Stimulated activated naive CD8-positive, alpha-beta T cell treated with anti-CD3 and anti-CD28 coated beads, Interleukin-15, amount 100 ng/mL, for 72 hours (primary cell): ENCODE results near the gene TOMM34.

Experiments
- ATAC-seq: fragments of 150-1000 bp; cut with Tn5 transposase; 2 replicates; pipeline ENCODE4 v1.10.0; 2021; ENCODE audit warnings: mild to moderate bottlenecking, moderate library complexity
- DNase-seq, 2 donors: peaks; one replicate each; pipeline ENCODE4 v3.0.0; 2021 to 2022
- H3K27ac Mint-ChIP-seq, 2 donors: one replicate each; pipeline ENCODE4 v1.8.0; 2022; ENCODE audit warnings: mild to moderate bottlenecking in 2 of 2, mixed read lengths in 2 of 2, moderate library complexity in 2 of 2
- H3K27me3 Mint-ChIP-seq: one replicate; pipeline ENCODE4 v1.8.0; 2022; ENCODE audit warnings: mixed read lengths
- H3K4me1 Mint-ChIP-seq: one replicate; pipeline ENCODE4 v1.8.0; 2022; ENCODE audit warnings: mild to moderate bottlenecking, mixed read lengths
- H3K4me3 Mint-ChIP-seq, 2 donors: one replicate each; pipeline ENCODE4 v1.8.0; 2022; ENCODE audit warnings: mild to moderate bottlenecking in 2 of 2, mixed read lengths in 2 of 2, moderate library complexity in 1 of 2
- H3K9me3 Mint-ChIP-seq, 2 donors: one replicate each; pipeline ENCODE4 v1.8.0; 2022; ENCODE audit warnings: mixed read lengths in 2 of 2

The TOMM34 gene

GRCh38 chr20:44960103-44960852 lies at the start of gene TOMM34:
TOMM34 (minus strand) TSS chr20:44960397; CDS start chr20:44960333, 64 bp downstream.
- Mint-ChIP-seq H3K4me1 (peaks cover 77% of the 10 kb centered on the region), H3K4me3 (peak within 1 kb of the TSS; percentile 83 to 91), H3K9me3 (no peaks in the 10 kb centered on the region), H3K27me3 (no peaks in the 10 kb centered on the region), H3K27ac (peak within 1 kb of the TSS; percentile 97 to 99)
- DNase-seq (peak; percentile 93), ATAC-seq (peak; percentile 95)

GRCh38 chr20:45008521-45009049 lies 48.4 kb upstream of the TOMM34 start:
- no peak for ATAC-seq
- no peaks in the 10 kb centered on the region for H3K9me3 Mint-ChIP-seq
- H3K4me1 Mint-ChIP-seq: peaks cover 63% of the 10 kb centered on the region
- no peak for DNase-seq
- peak overlapping the region in 1 of 2 donors; percentile 42 for H3K27ac Mint-ChIP-seq
- no peaks in the 10 kb centered on the region for H3K27me3 Mint-ChIP-seq
- no peak overlapping the region for H3K4me3 Mint-ChIP-seq

- H3K4me3 Mint-ChIP-seq: no peak overlapping the region
- H3K4me1 Mint-ChIP-seq: peaks cover 80% of the 10 kb centered on the region
- ATAC-seq: no peak
- no peak for DNase-seq
- no peaks in the 10 kb centered on the region for H3K9me3 Mint-ChIP-seq
- no peaks in the 10 kb centered on the region for H3K27me3 Mint-ChIP-seq
- peak overlapping the region in 1 of 2 donors; percentile 86 for H3K27ac Mint-ChIP-seq
Measured at GRCh38 chr20:44997668-44998067, 37.5 kb upstream of the TOMM34 start.

GRCh38 chr20:44997171-44997570 lies 37.0 kb upstream of the TOMM34 start:
- DNase-seq (no peak), ATAC-seq (no peak)
- Mint-ChIP-seq H3K27ac (peak overlapping the region in 1 of 2 donors; percentile 86), H3K4me3 (no peak overlapping the region), H3K9me3 (no peaks in the 10 kb centered on the region), H3K4me1 (peaks cover 85% of the 10 kb centered on the region), H3K27me3 (no peaks in the 10 kb centered on the region)

- Mint-ChIP-seq H3K9me3 (no peaks in the 10 kb centered on the region), H3K4me1 (peaks cover 87% of the 10 kb centered on the region), H3K4me3 (peak overlapping the region; percentile 46 to 53), H3K27me3 (no peaks in the 10 kb centered on the region), H3K27ac (peak overlapping the region; percentile 80 to 83)
- no peak for DNase-seq
- no peak for ATAC-seq
Measured at GRCh38 chr20:44993343-44993742, 33.1 kb upstream of the TOMM34 start.

- no peaks in the 10 kb centered on the region for H3K9me3 Mint-ChIP-seq
- no peaks in the 10 kb centered on the region for H3K27me3 Mint-ChIP-seq
- H3K27ac Mint-ChIP-seq: peak overlapping the region; percentile 86 to 95
- H3K4me1 Mint-ChIP-seq: peaks cover 73% of the 10 kb centered on the region
- no peak for ATAC-seq
- no peak for DNase-seq
- H3K4me3 Mint-ChIP-seq: peak overlapping the region; percentile 82 to 83
Measured at GRCh38 chr20:44990957-44991356, 30.8 kb upstream of the TOMM34 start.

- peaks cover 73% of the 10 kb centered on the region for H3K4me1 Mint-ChIP-seq
- no peaks in the 10 kb centered on the region for H3K9me3 Mint-ChIP-seq
- H3K27me3 Mint-ChIP-seq: no peaks in the 10 kb centered on the region
- DNase-seq (peak; percentile 25 to 71), ATAC-seq (peak; percentile 98)
- H3K27ac Mint-ChIP-seq: peak overlapping the region; percentile 86 to 95
- peak overlapping the region; percentile 82 to 83 for H3K4me3 Mint-ChIP-seq
Measured at GRCh38 chr20:44990425-44990824, 30.2 kb upstream of the TOMM34 start.

- no peak for ATAC-seq
- no peak for DNase-seq
- no peak overlapping the region for H3K27ac Mint-ChIP-seq
- H3K27me3 Mint-ChIP-seq: no peaks in the 10 kb centered on the region
- peaks cover 62% of the 10 kb centered on the region for H3K4me1 Mint-ChIP-seq
- H3K9me3 Mint-ChIP-seq: no peaks in the 10 kb centered on the region
- H3K4me3 Mint-ChIP-seq: no peak overlapping the region
Measured at GRCh38 chr20:44988631-44989171, 28.5 kb upstream of the TOMM34 start.

GRCh38 chr20:44983093-44983674 lies 23.0 kb upstream of the TOMM34 start:
- Mint-ChIP-seq H3K27ac (peak overlapping the region; percentile 3 to 60), H3K9me3 (no peaks in the 10 kb centered on the region), H3K4me3 (no peak overlapping the region), H3K4me1 (peaks cover 62% of the 10 kb centered on the region), H3K27me3 (no peaks in the 10 kb centered on the region)
- no peak for ATAC-seq
- no peak for DNase-seq

GRCh38 chr20:44981736-44982406 lies 21.7 kb upstream of the TOMM34 start:
- DNase-seq (no peak), ATAC-seq (peak; percentile 79)
- Mint-ChIP-seq H3K4me3 (no peak overlapping the region), H3K4me1 (peaks cover 75% of the 10 kb centered on the region), H3K27me3 (no peaks in the 10 kb centered on the region), H3K27ac (peak overlapping the region; percentile 3 to 76), H3K9me3 (no peaks in the 10 kb centered on the region)

GRCh38 chr20:44979090-44979621 lies 19.0 kb upstream of the TOMM34 start:
- Mint-ChIP-seq H3K9me3 (no peaks in the 10 kb centered on the region), H3K4me3 (peak overlapping the region; percentile 78 to 82), H3K27me3 (no peaks in the 10 kb centered on the region), H3K27ac (peak overlapping the region; percentile 96), H3K4me1 (peaks cover 89% of the 10 kb centered on the region)
- DNase-seq (peak in 1 of 2 donors; percentile 58), ATAC-seq (peak; percentile 95)

- DNase-seq (no peak), ATAC-seq (no peak)
- Mint-ChIP-seq H3K4me3 (no peak overlapping the region), H3K27me3 (no peaks in the 10 kb centered on the region), H3K9me3 (no peaks in the 10 kb centered on the region), H3K27ac (no peak overlapping the region), H3K4me1 (peaks cover 89% of the 10 kb centered on the region)
Measured at GRCh38 chr20:44976698-44977097, 16.5 kb upstream of the TOMM34 start.

- peaks cover 80% of the 10 kb centered on the region for H3K4me1 Mint-ChIP-seq
- no peaks in the 10 kb centered on the region for H3K27me3 Mint-ChIP-seq
- no peak overlapping the region for H3K27ac Mint-ChIP-seq
- H3K9me3 Mint-ChIP-seq: no peaks in the 10 kb centered on the region
- ATAC-seq: no peak
- H3K4me3 Mint-ChIP-seq: peak overlapping the region; percentile 41 to 43
- no peak for DNase-seq
Measured at GRCh38 chr20:44973053-44973452, 12.9 kb upstream of the TOMM34 start.

- H3K27ac Mint-ChIP-seq: peak overlapping the region; percentile 97 to 98
- no peak for DNase-seq
- peak overlapping the region; percentile 83 to 98 for H3K4me3 Mint-ChIP-seq
- no peaks in the 10 kb centered on the region for H3K9me3 Mint-ChIP-seq
- ATAC-seq: peak; percentile 8
- H3K4me1 Mint-ChIP-seq: peaks cover 60% of the 10 kb centered on the region
- no peaks in the 10 kb centered on the region for H3K27me3 Mint-ChIP-seq
Measured at GRCh38 chr20:44970243-44970757, 10.1 kb upstream of the TOMM34 start.

GRCh38 chr20:44969300-44969894 lies 9.2 kb upstream of the TOMM34 start:
- Mint-ChIP-seq H3K27ac (peak overlapping the region; percentile 92 to 96), H3K4me1 (peaks cover 55% of the 10 kb centered on the region), H3K4me3 (peak overlapping the region; percentile 98 to 99), H3K9me3 (no peaks in the 10 kb centered on the region), H3K27me3 (no peaks in the 10 kb centered on the region)
- ATAC-seq: no peak
- peak in 1 of 2 donors; percentile 42 for DNase-seq
